PFSK-1 (cell line): ENCODE results near the gene TBRG1.

Source experiments
- FOXP2 ChIP-seq: optimal IDR thresholded peaks from 2 replicates; pipeline ENCODE3; 2011; ENCODE audit warnings: borderline replicate concordance, control low read depth, inconsistent platforms; ENCODE audit not compliant: insufficient read depth; ENCODE audit errors: extremely low read length, extremely low read depth
- POLR2AphosphoS5 ChIP-seq: IDR thresholded peaks from 2 replicates; pipeline ENCODE4 v1.6.1; 2012; ENCODE audit warnings: low read depth, mild to moderate bottlenecking, control low read depth, low read length, moderate library complexity
- SIN3A ChIP-seq: IDR thresholded peaks from 2 replicates; pipeline ENCODE4 v1.6.1; 2012; ENCODE audit warnings: mild to moderate bottlenecking, low read length, moderate library complexity, borderline replicate concordance; ENCODE audit not compliant: insufficient read depth
- TAF1 ChIP-seq: IDR thresholded peaks from 2 replicates; pipeline ENCODE4 v1.6.1; 2012; ENCODE audit warnings: low read length, control low read depth, borderline replicate concordance; ENCODE audit not compliant: insufficient read depth
- TF ChIP-seq, protein P1 (sequence below), 2 experiments: IDR thresholded peaks; 2 replicates each; pipeline versions ENCODE4 v1.6.1 to v1.8.0; 2011 to 2012; ENCODE audit warnings: low read depth in 2 of 2, low read length in 2 of 2, control low read depth in 1 of 2, inconsistent platforms in 1 of 2, mild to moderate bottlenecking in 1 of 2, moderate library complexity in 1 of 2; ENCODE audit not compliant: insufficient read depth in 1 of 2

TBRG1 gene

DNA sequence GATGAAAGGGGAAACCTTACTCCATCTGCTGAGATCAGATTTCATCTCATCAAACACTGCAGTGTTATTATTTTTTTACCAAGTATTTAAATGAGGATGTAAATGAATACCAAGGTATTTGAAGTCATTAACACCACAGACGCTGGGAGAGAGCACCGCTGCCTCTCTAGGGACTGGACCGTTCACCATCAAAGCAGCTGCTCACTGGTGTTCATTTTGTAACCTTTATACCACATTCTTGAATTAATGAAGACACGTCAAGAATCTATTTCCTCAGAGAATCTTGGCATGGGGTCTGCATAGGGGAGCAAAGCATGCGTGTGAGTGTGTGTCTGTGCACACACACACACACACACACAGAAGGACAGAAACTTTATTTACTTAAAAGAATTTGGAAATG lies 35.2 kb downstream of the TBRG1 start:
- TF ChIP-seq POLR2AphosphoS5 (no peak), SIN3A (no peak), FOXP2 (no peak), TAF1 (no peak)
- TF ChIP-seq, protein P1, sequence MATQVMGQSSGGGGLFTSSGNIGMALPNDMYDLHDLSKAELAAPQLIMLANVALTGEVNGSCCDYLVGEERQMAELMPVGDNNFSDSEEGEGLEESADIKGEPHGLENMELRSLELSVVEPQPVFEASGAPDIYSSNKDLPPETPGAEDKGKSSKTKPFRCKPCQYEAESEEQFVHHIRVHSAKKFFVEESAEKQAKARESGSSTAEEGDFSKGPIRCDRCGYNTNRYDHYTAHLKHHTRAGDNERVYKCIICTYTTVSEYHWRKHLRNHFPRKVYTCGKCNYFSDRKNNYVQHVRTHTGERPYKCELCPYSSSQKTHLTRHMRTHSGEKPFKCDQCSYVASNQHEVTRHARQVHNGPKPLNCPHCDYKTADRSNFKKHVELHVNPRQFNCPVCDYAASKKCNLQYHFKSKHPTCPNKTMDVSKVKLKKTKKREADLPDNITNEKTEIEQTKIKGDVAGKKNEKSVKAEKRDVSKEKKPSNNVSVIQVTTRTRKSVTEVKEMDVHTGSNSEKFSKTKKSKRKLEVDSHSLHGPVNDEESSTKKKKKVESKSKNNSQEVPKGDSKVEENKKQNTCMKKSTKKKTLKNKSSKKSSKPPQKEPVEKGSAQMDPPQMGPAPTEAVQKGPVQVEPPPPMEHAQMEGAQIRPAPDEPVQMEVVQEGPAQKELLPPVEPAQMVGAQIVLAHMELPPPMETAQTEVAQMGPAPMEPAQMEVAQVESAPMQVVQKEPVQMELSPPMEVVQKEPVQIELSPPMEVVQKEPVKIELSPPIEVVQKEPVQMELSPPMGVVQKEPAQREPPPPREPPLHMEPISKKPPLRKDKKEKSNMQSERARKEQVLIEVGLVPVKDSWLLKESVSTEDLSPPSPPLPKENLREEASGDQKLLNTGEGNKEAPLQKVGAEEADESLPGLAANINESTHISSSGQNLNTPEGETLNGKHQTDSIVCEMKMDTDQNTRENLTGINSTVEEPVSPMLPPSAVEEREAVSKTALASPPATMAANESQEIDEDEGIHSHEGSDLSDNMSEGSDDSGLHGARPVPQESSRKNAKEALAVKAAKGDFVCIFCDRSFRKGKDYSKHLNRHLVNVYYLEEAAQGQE (IDR thresholded peaks at IDR 0.05; ENCODE audit: insufficient read depth in 1 of 2, low read depth in 2 of 2, low read length in 2 of 2) = no peak

- TF ChIP-seq TAF1 = no peak
- TF ChIP-seq POLR2AphosphoS5 = no peak
- TF ChIP-seq SIN3A = no peak
- no peak for TF ChIP-seq FOXP2
Measured at GRCh38 chr11:124658501-124658900, 35.8 kb downstream of the TBRG1 start.

DNA sequence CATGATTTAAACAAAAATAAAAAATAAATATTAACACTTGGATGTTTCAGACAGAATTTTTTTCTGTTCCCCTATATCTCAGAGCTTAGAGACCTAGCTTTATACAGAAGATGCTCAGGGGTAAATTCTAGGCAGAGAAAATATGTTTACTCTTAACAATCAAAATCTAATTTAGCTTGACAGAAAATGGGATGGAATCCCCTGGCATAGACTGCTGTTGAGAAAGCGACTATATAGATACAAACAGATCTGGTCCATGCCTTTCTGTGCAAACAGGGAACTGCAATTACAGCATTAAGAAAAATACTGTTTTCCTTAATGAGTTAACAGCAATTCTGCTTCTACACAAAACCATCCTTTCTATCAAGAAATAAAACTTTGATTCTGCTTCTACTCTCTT lies 36.3 kb downstream of the TBRG1 start:
- TF ChIP-seq, protein P1 (IDR thresholded peaks at IDR 0.05; ENCODE audit: insufficient read depth in 1 of 2, low read depth in 2 of 2, low read length in 2 of 2) = no peak
- TF ChIP-seq POLR2AphosphoS5 = no peak
- no peak for TF ChIP-seq SIN3A
- no peak for TF ChIP-seq FOXP2
- no peak for TF ChIP-seq TAF1

DNA sequence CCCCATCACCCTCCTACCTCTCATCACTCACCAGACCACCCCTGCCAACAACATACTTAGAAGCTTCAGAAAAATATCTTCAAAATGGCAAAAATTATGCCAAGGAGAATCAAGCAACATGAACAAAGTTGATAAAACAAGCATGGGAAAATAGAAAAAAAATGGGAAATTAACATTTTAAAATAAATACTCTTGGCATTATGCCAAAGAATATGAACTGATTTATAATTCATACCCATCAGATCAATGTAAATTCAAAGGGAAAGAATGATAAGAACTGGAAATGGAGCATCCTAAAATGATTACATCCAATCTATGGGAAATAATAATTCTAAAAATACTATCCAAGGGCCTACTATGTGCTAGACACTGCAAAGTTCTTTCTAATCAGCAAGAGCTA lies 38.9 kb downstream of the TBRG1 start:
- TF ChIP-seq, protein P1 (IDR thresholded peaks at IDR 0.05; ENCODE audit: insufficient read depth in 1 of 2, low read depth in 2 of 2, low read length in 2 of 2) = no peak
- no peak for TF ChIP-seq FOXP2
- TF ChIP-seq POLR2AphosphoS5 = no peak
- no peak for TF ChIP-seq SIN3A
- TF ChIP-seq TAF1 = no peak

GRCh38 chr11:124662106-124662505 lies 39.4 kb downstream of the TBRG1 start:
- no peak for TF ChIP-seq SIN3A
- no peak for TF ChIP-seq FOXP2
- TF ChIP-seq TAF1 = no peak
- TF ChIP-seq POLR2AphosphoS5 = no peak
- TF ChIP-seq, protein P1 (IDR thresholded peaks at IDR 0.05; ENCODE audit: insufficient read depth in 1 of 2, low read depth in 2 of 2, low read length in 2 of 2) = no peak
